ENCODE measurements around the gene SEPSECS.
"Not testable (repeated sequence)": the region's sequence is repeated elsewhere in the genome, so short reads cannot be mapped to it uniquely, and the experiment has no call there.

The SEPSECS gene

GRCh38 chr4:25083441-25083840 lies 76.8 kb downstream of the SEPSECS start:
- DNase-seq (ENCODE audit: low spot score) = not testable (repeated sequence)

- DNase-seq (ENCODE audit: low spot score) = no peak
Observed at GRCh38 chr4:25081866-25082471, 78.3 kb downstream of the SEPSECS start.

- no peak for DNase-seq (ENCODE audit: low spot score)
Observed at GRCh38 chr4:25080571-25080970, 79.7 kb downstream of the SEPSECS start.

- DNase-seq (ENCODE audit: low spot score) = no peak
Observed at GRCh38 chr4:25078523-25078922, 81.7 kb downstream of the SEPSECS start.

- DNase-seq (ENCODE audit: low spot score) = no peak
Observed at GRCh38 chr4:25076625-25077398, 83.4 kb downstream of the SEPSECS start.

GRCh38 chr4:25075851-25076250 lies 84.4 kb downstream of the SEPSECS start:
- DNase-seq (ENCODE audit: low spot score) = no peak

GRCh38 chr4:25075129-25075528 lies 85.1 kb downstream of the SEPSECS start:
- no peak for DNase-seq (ENCODE audit: low spot score)

- DNase-seq (ENCODE audit: low spot score) = no peak
Observed at GRCh38 chr4:25070545-25070944, 89.7 kb downstream of the SEPSECS start.

All from kidney capillary endothelial cell (primary cell).